ENCODE data around the gene ZNF292. TPM values are rescaled to one million over a fixed set of nuclear protein-coding genes. Genes with fewer than 3 reads are reported as not detected.
"Not testable (repeated sequence)": the region's sequence is repeated elsewhere in the genome, so short reads cannot be mapped to it uniquely, and the experiment has no call there.

Gene ZNF292
- total RNA-seq, 2 donors from 2014 or later = 63.2 to 65.9 TPM

- Mint-ChIP-seq H3K27me3 (no peaks in the 10 kb centered on the region), H3K36me3 (peaks cover 5% of the 10 kb centered on the region), H3K27ac (no peak overlapping the region), H3K4me3 (no peak overlapping the region), H3K9me3 (no peaks in the 10 kb centered on the region), H3K4me1 (ENCODE audit: low read depth in 2 of 2) (peaks cover 57 to 65% of the 10 kb centered on the region in 2 donors)
- DNase-seq (ENCODE audit: low spot score) (no peak), ATAC-seq (no peak)
Observed at GRCh38 chr6:87176493-87176892, 21.1 kb downstream of the ZNF292 start.

GRCh38 chr6:87180105-87180728, 24.9 kb downstream of the ZNF292 start:
- H3K9me3 Mint-ChIP-seq = no peaks in the 10 kb centered on the region
- H3K4me1 Mint-ChIP-seq (ENCODE audit: low read depth in 2 of 2) = peaks cover 58 to 64% of the 10 kb centered on the region in 2 donors
- peak overlapping the region; percentile 61 to 95 for H3K27ac Mint-ChIP-seq

GRCh38 chr6:87181903-87182302, 26.5 kb downstream of the ZNF292 start:
- DNase-seq (ENCODE audit: low spot score) = no peak
- Mint-ChIP-seq H3K9me3 (no peaks in the 10 kb centered on the region), H3K4me3 (peak overlapping the region; percentile 83), H3K27ac (peak overlapping the region; percentile 93 to 95), H3K27me3 (no peaks in the 10 kb centered on the region), H3K4me1 (ENCODE audit: low read depth in 2 of 2) (peaks cover 57 to 59% of the 10 kb centered on the region in 2 donors), H3K36me3 (peaks cover 5% of the 10 kb centered on the region)
- ATAC-seq = no peak

More at GRCh38 chr6:87180105-87180728, 24.9 kb downstream of the ZNF292 start:
- peaks cover 5% of the 10 kb centered on the region for H3K36me3 Mint-ChIP-seq
- ATAC-seq (no peak), DNase-seq (ENCODE audit: low spot score) (no peak)
- H3K27me3 Mint-ChIP-seq = no peaks in the 10 kb centered on the region
- H3K4me3 Mint-ChIP-seq = no peak overlapping the region

GRCh38 chr6:87182321-87182720, 27.0 kb downstream of the ZNF292 start:
- peaks cover 55 to 58% of the 10 kb centered on the region in 2 donors for H3K4me1 Mint-ChIP-seq (ENCODE audit: low read depth in 2 of 2)

GRCh38 chr6:87182940-87183339, 27.6 kb downstream of the ZNF292 start:
- Mint-ChIP-seq H3K27ac (peak overlapping the region; percentile 93 to 95), H3K9me3 (no peaks in the 10 kb centered on the region), H3K4me1 (ENCODE audit: low read depth in 2 of 2) (peaks cover 51 to 53% of the 10 kb centered on the region in 2 donors), H3K4me3 (peak overlapping the region; percentile 83), H3K27me3 (no peaks in the 10 kb centered on the region), H3K36me3 (no peaks in the 10 kb centered on the region)
- ATAC-seq = peak; percentile 70 to 85
- DNase-seq (ENCODE audit: low spot score) = no peak

More at GRCh38 chr6:87182321-87182720, 27.0 kb downstream of the ZNF292 start:
- Mint-ChIP-seq H3K4me3 (peak overlapping the region; percentile 83), H3K9me3 (no peaks in the 10 kb centered on the region), H3K36me3 (peaks cover 2% of the 10 kb centered on the region), H3K27ac (peak overlapping the region; percentile 93 to 95), H3K27me3 (no peaks in the 10 kb centered on the region)
- DNase-seq (ENCODE audit: low spot score) (no peak), ATAC-seq (peak; percentile 68 to 72)

GRCh38 chr6:87183687-87184086, 28.3 kb downstream of the ZNF292 start:
- DNase-seq (ENCODE audit: low spot score) (no peak), ATAC-seq (peak in 1 of 2 donors; percentile 63)
- Mint-ChIP-seq H3K4me3 (no peak overlapping the region), H3K27ac (peak overlapping the region in 1 of 2 donors; percentile 31), H3K36me3 (no peaks in the 10 kb centered on the region), H3K27me3 (no peaks in the 10 kb centered on the region), H3K4me1 (ENCODE audit: low read depth in 2 of 2) (peaks cover 54 to 56% of the 10 kb centered on the region in 2 donors), H3K9me3 (no peaks in the 10 kb centered on the region)

GRCh38 chr6:87184762-87185250, 29.4 kb downstream of the ZNF292 start:
- Mint-ChIP-seq H3K4me1 (ENCODE audit: low read depth in 2 of 2) (peaks cover 51 to 55% of the 10 kb centered on the region in 2 donors), H3K9me3 (no peaks in the 10 kb centered on the region), H3K36me3 (no peaks in the 10 kb centered on the region), H3K27me3 (no peaks in the 10 kb centered on the region), H3K4me3 (no peak overlapping the region), H3K27ac (peak overlapping the region in 1 of 2 donors; percentile 31)
- no peak for ATAC-seq
- DNase-seq (ENCODE audit: low spot score) = no peak

GRCh38 chr6:87196275-87196842, 41.0 kb downstream of the ZNF292 start:
- DNase-seq (ENCODE audit: low spot score) (no peak), ATAC-seq (peak in 1 of 2 donors; percentile 44)
- Mint-ChIP-seq H3K36me3 (no peaks in the 10 kb centered on the region), H3K27me3 (no peaks in the 10 kb centered on the region), H3K9me3 (no peaks in the 10 kb centered on the region), H3K4me3 (no peak overlapping the region), H3K27ac (peak overlapping the region in 1 of 2 donors; percentile 38), H3K4me1 (ENCODE audit: low read depth in 2 of 2) (peaks cover 26 to 43% of the 10 kb centered on the region in 2 donors)

- Mint-ChIP-seq H3K4me1 (ENCODE audit: low read depth in 2 of 2) (peaks cover 30 to 53% of the 10 kb centered on the region in 2 donors), H3K27me3 (no peaks in the 10 kb centered on the region), H3K9me3 (no peaks in the 10 kb centered on the region), H3K4me3 (no peak overlapping the region), H3K27ac (no peak overlapping the region), H3K36me3 (no peaks in the 10 kb centered on the region)
- DNase-seq (ENCODE audit: low spot score) = no peak
- ATAC-seq = no peak
Observed at GRCh38 chr6:87197547-87197946, 42.2 kb downstream of the ZNF292 start.

- not testable (repeated sequence) for H3K4me3 Mint-ChIP-seq; H3K27ac Mint-ChIP-seq; H3K27me3 Mint-ChIP-seq; ATAC-seq; H3K36me3 Mint-ChIP-seq; H3K9me3 Mint-ChIP-seq; DNase-seq (ENCODE audit: low spot score)
- H3K4me1 Mint-ChIP-seq (ENCODE audit: low read depth in 2 of 2) = peaks cover 24 to 53% of the 10 kb centered on the region in 2 donors
Observed at GRCh38 chr6:87198022-87198810, 42.9 kb downstream of the ZNF292 start.

GRCh38 chr6:87199787-87200186, 44.4 kb downstream of the ZNF292 start:
- DNase-seq (ENCODE audit: low spot score) (no peak), ATAC-seq (no peak)
- H3K27me3 Mint-ChIP-seq = no peaks in the 10 kb centered on the region
- no peaks in the 10 kb centered on the region for H3K9me3 Mint-ChIP-seq
- H3K4me3 Mint-ChIP-seq = no peak overlapping the region
- H3K36me3 Mint-ChIP-seq = no peaks in the 10 kb centered on the region
- peaks cover 28 to 52% of the 10 kb centered on the region in 2 donors for H3K4me1 Mint-ChIP-seq (ENCODE audit: low read depth in 2 of 2)
- H3K27ac Mint-ChIP-seq = no peak overlapping the region

GRCh38 chr6:87200469-87201175, 45.3 kb downstream of the ZNF292 start:
- DNase-seq (ENCODE audit: low spot score) (no peak), ATAC-seq (no peak)
- peaks cover 30 to 52% of the 10 kb centered on the region in 2 donors for H3K4me1 Mint-ChIP-seq (ENCODE audit: low read depth in 2 of 2)
- no peaks in the 10 kb centered on the region for H3K36me3 Mint-ChIP-seq
- H3K4me3 Mint-ChIP-seq = no peak overlapping the region
- H3K9me3 Mint-ChIP-seq = no peaks in the 10 kb centered on the region
- H3K27me3 Mint-ChIP-seq = no peaks in the 10 kb centered on the region
- H3K27ac Mint-ChIP-seq = no peak overlapping the region

- Mint-ChIP-seq H3K4me1 (ENCODE audit: low read depth in 2 of 2) (peaks cover 38 to 59% of the 10 kb centered on the region in 2 donors), H3K27ac (no peak overlapping the region), H3K4me3 (no peak overlapping the region), H3K36me3 (no peaks in the 10 kb centered on the region), H3K9me3 (no peaks in the 10 kb centered on the region), H3K27me3 (no peaks in the 10 kb centered on the region)
- DNase-seq (ENCODE audit: low spot score) = no peak
- ATAC-seq = peak in 1 of 2 donors; percentile 32
Observed at GRCh38 chr6:87203448-87204023, 48.2 kb downstream of the ZNF292 start.

All from natural killer cell treated with Interleukin-12 subunit alpha and Interleukin-12 subunit beta and Interleukin-15 and Interleukin-18, amount 100 ng/mL, for 72 hours (primary cell).